GF-D8 (cell line): ENCODE results near the gene SNX21.

Source experiments
- DNase-seq: peaks from one replicate; lab custom pipeline; 2025; lab: John Stamatoyannopoulos, UW

The SNX21 gene

DNA sequence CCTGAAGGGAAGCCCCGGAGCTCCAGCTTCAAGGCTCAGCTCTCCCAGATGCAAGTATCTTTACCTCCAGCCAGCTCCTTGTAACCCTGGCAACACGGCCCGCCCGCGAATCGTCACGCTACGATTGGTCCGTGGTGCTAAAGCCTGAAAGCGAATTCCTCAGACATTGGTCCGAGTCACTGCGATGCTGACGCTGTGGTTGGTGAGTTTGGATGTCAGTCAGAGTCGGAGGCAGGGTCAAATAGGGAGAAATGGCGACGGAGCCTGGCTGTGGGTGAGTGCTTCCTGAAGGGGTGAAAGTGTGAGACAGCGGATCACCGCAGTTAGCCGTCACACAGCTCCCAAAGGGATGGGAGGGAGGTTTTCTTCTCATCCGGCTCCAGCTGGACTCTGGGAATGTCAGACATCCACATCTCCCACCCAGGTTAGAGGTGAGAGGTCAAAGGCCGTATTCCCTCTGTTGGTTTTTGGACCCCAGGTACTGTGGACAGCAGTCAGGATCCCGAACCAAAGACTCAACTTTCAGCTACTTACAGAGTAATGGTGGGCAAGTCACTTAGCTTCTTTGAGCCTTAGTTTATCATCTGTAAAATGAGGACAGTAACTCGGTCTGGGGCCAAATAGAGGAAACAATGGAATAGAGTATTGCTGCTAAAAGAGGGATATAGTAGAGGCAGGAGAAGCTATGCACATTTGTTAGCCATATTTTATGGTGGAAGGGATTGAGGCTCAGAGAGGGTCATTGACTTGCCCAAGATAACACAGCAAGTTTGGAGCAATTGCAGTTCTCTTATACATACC is 47.6 kb downstream of the SNX21 start, which contains the start of gene ZSWIM1:
ZSWIM1 (plus strand) TSS at position 240 of the 801 bp plus-strand sequence. CDS start 1,366 bp downstream, outside the sequence.
- peak; percentile 92 for DNase-seq

GRCh38 chr20:45882469-45883099 is 49.0 kb downstream of the SNX21 start:
- no peak for DNase-seq

DNA sequence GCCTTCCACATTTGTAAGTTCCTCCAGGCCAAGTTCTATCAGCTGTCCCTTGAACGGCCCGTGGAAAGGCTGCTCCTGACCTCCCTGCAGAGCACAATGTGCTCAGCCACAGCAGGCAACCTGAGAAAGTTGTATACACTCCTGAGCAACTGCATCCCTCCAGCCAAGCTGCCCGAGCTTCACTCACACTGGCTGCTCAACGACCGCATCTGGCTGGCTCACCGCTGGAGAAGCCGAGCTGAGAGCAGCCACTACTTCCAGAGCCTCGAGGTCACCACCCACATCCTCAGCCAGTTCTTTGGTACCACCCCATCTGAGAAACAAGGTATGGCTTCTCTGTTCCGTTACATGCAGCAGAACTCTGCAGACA is 49.5 kb downstream of the SNX21 start:
- DNase-seq: no peak

GRCh38 chr20:45886590-45887345 is 53.2 kb downstream of the SNX21 start:
- DNase-seq: no peak

- DNase-seq: no peak
Measured at GRCh38 chr20:45887346-45887715, 53.7 kb downstream of the SNX21 start, which contains the start of gene SPATA25. Gene SPATA25, minus strand, starts transcription at chr20:45887622. Its CDS starts 32 bp downstream, at chr20:45887590.

GRCh38 chr20:45888681-45889080 is 55.1 kb downstream of the SNX21 start:
- no peak for DNase-seq

- peak; percentile 67 for DNase-seq
Measured at GRCh38 chr20:45890077-45890984, 56.7 kb downstream of the SNX21 start.

DNA sequence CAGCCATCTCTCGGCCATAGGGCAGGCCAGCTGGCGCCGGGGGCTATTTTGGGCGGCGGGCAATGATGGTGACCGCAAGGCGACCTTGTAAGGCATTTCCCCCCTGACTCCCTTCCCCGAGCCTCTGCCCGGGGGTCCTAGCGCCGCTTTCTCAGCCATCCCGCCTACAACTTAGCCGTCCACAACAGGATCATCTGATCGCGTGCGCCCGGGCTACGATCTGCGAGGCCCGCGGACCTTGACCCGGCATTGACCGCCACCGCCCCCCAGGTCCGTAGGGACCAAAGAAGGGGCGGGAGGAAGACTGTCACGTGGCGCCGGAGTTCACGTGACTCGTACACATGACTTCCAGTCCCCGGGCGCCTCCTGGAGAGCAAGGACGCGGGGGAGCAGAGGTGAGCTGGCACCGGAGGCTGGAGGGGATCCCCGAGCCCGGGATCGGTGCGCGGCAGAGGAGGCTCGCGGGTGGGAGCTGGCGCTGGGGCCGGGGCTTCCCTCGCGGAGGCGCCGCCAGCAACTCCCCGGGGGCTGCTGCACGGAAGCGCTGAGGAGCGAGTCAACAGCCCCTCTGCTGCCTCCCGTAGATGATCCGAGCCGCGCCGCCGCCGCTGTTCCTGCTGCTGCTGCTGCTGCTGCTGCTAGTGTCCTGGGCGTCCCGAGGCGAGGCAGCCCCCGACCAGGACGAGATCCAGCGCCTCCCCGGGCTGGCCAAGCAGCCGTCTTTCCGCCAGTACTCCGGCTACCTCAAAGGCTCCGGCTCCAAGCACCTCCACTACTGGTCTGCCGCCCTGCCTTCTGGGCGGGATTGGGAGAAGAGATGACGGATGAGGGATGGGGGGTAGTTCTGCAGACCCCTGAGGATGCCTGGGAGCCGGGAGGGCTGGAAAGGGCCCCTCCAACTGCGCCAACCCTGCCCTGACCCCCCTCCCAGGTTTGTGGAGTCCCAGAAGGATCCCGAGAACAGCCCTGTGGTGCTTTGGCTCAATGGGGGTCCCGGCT is 57.7 kb downstream of the SNX21 start, which contains the start of the genes CTSA and NEURL2:
CTSA (plus strand) TSS at position 351 of the 999 bp plus-strand sequence; CDS start at position 585, 234 bp downstream.
NEURL2 (minus strand) TSS at position 224 of the 999 bp plus-strand sequence; CDS start at position 7, 217 bp downstream.
- DNase-seq: peak; percentile 72

GRCh38 chr20:45892049-45892825 is 58.6 kb downstream of the SNX21 start:
- peak; percentile 52 for DNase-seq
